ENCODE measurements around the gene USP51. TPM values are rescaled to one million over a fixed set of nuclear protein-coding genes. Genes with fewer than 3 reads are reported as not detected.

USP51 gene
- total and polyA plus RNA-seq, 2 of the 13 experiments (the other 11 are each of a cell fraction or from before 2014, with no cell fraction given): not detected

GRCh38 chrX:55451626-55451989 lies 38.0 kb downstream of the USP51 start (continued):
- TF ChIP-seq, protein P1, sequence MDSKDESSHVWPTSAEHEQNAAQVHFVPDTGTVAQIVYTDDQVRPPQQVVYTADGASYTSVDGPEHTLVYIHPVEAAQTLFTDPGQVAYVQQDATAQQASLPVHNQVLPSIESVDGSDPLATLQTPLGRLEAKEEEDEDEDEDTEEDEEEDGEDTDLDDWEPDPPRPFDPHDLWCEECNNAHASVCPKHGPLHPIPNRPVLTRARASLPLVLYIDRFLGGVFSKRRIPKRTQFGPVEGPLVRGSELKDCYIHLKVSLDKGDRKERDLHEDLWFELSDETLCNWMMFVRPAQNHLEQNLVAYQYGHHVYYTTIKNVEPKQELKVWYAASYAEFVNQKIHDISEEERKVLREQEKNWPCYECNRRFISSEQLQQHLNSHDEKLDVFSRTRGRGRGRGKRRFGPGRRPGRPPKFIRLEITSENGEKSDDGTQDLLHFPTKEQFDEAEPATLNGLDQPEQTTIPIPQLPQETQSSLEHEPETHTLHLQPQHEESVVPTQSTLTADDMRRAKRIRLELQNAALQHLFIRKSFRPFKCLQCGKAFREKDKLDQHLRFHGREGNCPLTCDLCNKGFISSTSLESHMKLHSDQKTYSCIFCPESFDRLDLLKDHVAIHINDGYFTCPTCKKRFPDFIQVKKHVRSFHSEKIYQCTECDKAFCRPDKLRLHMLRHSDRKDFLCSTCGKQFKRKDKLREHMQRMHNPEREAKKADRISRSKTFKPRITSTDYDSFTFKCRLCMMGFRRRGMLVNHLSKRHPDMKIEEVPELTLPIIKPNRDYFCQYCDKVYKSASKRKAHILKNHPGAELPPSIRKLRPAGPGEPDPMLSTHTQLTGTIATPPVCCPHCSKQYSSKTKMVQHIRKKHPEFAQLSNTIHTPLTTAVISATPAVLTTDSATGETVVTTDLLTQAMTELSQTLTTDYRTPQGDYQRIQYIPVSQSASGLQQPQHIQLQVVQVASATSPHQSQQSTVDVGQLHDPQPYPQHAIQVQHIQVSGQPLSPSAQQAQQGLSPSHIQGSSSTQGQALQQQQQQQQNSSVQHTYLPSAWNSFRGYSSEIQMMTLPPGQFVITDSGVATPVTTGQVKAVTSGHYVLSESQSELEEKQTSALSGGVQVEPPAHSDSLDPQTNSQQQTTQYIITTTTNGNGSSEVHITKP (CRISPR knock-in tag; IDR thresholded peaks at IDR 0.05; ENCODE audit: low read depth): no peak
- TF ChIP-seq ZFP90 (CRISPR knock-in tag; IDR thresholded peaks at IDR 0.05; ENCODE audit: borderline replicate concordance) (no peak), KDM3A (CRISPR knock-in tag; IDR thresholded peaks at IDR 0.05; ENCODE audit: low read depth) (no peak), ZNF737 (CRISPR knock-in tag; IDR thresholded peaks at IDR 0.05; ENCODE audit: borderline replicate concordance) (no peak), ZNF160 (CRISPR knock-in tag; IDR thresholded peaks at IDR 0.05) (no peak), SMC3 (IDR thresholded peaks at IDR 0.05; ENCODE audit: low read length) (no peak), CCAR2 (optimal IDR thresholded peaks at IDR 0.05; ENCODE audit: low read depth, low read length) (no peak)

DNA sequence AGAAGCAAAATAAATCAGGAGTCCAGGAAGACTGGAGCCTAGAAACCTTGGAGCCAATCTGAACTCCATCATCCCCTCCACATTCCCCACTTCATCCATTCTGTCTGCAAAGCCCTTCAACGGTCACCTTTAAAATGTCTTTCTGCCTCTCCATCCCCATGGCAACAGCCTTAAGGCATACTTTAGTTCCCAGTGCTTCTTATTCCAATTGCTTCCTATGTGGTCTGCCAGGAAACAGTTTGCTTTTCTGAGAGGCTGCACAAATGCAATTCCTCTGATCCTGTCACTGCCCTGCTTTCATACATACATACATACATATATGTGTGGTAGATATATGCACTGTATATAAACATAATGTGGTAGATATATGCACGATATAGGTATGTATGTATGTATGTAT lies 38.5 kb downstream of the USP51 start:
- no TSS peak for BruUV-seq (replicated peaks)
- intact Hi-C loops (cut with micrococcal nuclease; ENCODE audit: unreplicated experiment): no loop called here
- FAIRE-seq (no peak), DNase-seq (ENCODE audit: low spot score) (no peak), ATAC-seq (no peak)
- Histone ChIP-seq H3K79me2 (ENCODE audit: insufficient read depth, low read length) (no peaks in the 10 kb centered on the region), H3K9ac (ENCODE audit: insufficient read depth, low read depth, low read length) (no peak overlapping the region), H3K4me3 (replicated peaks in 1 of 3; ENCODE audit: insufficient read depth in 1 of 3, low read depth in 2 of 3, low read length in 3 of 3) (no peak overlapping the region), H3K4me1 (ENCODE audit: insufficient read depth, low read length) (no peaks in the 10 kb centered on the region), H3K27ac (ENCODE audit: extremely low read length, insufficient read depth, low read length) (no peak overlapping the region), H4K20me1 (ENCODE audit: insufficient read depth, low read length) (no peaks in the 10 kb centered on the region), H3K4me2 (ENCODE audit: low read depth, low read length) (peak overlapping the region; percentile 74; the same call in 1 of the 2 replicates), H2AFZ (ENCODE audit: low read length) (no peak overlapping the region), H3K9me3 (ENCODE audit: low read length) (no peaks in the 10 kb centered on the region), H3K27me3 (ENCODE audit: control insufficient read depth in 1 of 2, insufficient read depth in 2 of 2, low read length in 2 of 2) (no peaks in the 10 kb centered on the region), H3K36me3 (replicated peaks in 1 of 2; ENCODE audit: control insufficient read depth in 1 of 2, insufficient read depth in 2 of 2, low read length in 2 of 2) (no peaks in the 10 kb centered on the region)
- POLR2A ChIA-PET: no interaction called here
- 90% methylated on average over 2 of the region's 2 CpGs for WGBS (ENCODE audit: low lambda C conversion rate)
- in situ Hi-C loops (cut with HindIII; ENCODE audit: extremely low pct_ligation_motif_present, low pct_unique_long_range_greater_than_20kb): no loop called here
- CTCF ChIA-PET (ENCODE audit: low intra/inter-chr PET ratio, low total read pairs): no interaction called here
- TF ChIP-seq ZNF251 (CRISPR knock-in tag; IDR thresholded peaks at IDR 0.05) (no peak), ZNF574 (CRISPR knock-in tag; IDR thresholded peaks at IDR 0.05) (no peak), PCBP1 (IDR thresholded peaks at IDR 0.05; ENCODE audit: borderline replicate concordance, low read depth, low read length) (no peak), DNMT3B (CRISPR knock-in tag; conservative IDR thresholded peaks at IDR 0.05) (no peak)
- TF ChIP-seq, protein P2, sequence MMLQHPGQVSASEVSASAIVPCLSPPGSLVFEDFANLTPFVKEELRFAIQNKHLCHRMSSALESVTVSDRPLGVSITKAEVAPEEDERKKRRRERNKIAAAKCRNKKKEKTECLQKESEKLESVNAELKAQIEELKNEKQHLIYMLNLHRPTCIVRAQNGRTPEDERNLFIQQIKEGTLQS (CRISPR knock-in tag; IDR thresholded peaks at IDR 0.05): no peak
- TF ChIP-seq, protein P3, sequence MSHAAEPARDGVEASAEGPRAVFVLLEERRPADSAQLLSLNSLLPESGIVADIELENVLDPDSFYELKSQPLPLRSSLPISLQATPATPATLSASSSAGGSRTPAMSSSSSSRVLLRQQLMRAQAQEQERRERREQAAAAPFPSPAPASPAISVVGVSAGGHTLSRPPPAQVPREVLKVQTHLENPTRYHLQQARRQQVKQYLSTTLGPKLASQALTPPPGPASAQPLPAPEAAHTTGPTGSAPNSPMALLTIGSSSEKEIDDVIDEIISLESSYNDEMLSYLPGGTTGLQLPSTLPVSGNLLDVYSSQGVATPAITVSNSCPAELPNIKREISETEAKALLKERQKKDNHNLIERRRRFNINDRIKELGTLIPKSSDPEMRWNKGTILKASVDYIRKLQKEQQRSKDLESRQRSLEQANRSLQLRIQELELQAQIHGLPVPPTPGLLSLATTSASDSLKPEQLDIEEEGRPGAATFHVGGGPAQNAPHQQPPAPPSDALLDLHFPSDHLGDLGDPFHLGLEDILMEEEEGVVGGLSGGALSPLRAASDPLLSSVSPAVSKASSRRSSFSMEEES (CRISPR knock-in tag; IDR thresholded peaks at IDR 0.05): no peak

All from HepG2 (cell line).